K562 treated with DMSO at 1 percent for 24 hours (cell line): Measurements from ENCODE around the gene RIPPLY3. TPM values are rescaled to one million over a fixed set of nuclear protein-coding genes. Genes with fewer than 3 reads are reported as not detected.

Source experiments
- total RNA-seq: library from RNA; unstranded; fragments of 300-600 nt; gene quantifications from 2 replicates; pipeline ENCODE4 v1.2.3, GENCODE V29; 2022; ENCODE audit warnings: low read depth; ENCODE audit not compliant: insufficient read depth

RIPPLY3 gene, protein sequence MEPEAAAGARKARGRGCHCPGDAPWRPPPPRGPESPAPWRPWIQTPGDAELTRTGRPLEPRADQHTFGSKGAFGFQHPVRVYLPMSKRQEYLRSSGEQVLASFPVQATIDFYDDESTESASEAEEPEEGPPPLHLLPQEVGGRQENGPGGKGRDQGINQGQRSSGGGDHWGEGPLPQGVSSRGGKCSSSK
- total RNA-seq, result not detected in 2 replicates

DNA sequence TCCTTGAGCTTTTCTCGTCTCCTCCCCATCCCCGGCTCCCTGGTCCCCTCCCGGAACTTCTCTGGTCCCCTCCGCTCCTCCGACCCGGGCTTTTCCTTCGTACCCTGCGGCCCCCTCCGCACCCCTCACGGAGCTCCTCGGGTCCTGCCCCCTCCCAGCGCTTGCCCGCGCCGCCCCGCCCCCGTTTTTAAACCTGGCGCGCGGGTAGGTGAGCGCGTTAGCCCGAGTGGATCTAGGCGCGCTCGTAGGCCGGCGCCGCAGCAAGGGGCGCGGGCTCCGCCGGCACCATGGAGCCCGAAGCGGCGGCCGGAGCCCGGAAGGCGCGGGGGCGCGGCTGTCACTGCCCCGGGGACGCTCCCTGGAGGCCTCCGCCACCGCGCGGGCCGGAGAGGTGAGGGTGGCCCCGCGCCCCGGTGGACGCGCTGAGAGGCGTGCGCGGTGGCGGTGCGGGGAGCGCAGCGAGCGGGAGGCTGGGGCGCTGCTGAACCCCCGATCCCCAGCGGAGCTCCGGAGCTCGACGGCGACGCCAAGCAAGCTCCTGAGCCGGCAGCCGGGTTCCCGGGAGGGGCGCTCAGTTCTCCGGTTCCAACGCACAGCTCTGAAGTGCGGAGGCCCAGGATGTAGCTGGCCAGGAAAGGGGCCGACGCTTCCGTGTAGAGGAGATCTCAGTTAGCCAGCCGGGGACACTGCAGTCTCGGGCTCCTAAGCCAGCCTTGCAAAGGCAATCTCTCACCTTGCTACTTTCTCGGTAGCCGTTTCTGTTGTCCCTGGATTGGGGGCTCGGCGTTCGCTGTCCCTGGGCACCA lies at the start of gene RIPPLY3:
TSS of gene RIPPLY3 (plus strand) at position 217 of the 806 bp plus-strand sequence. CDS start at position 288, 71 bp downstream.

GRCh38 chr21:36966066-36966820 lies 40.3 kb upstream of the RIPPLY3 start, which contains the start of gene HLCS:
Gene HLCS (minus strand): TSS chr21:36966669. CDS start chr21:36966638, 31 bp downstream.

Other genes starting within 250 kb of the RIPPLY3 start
- 16.9 and 18.1 TPM in 2 replicates for gene HLCS, start 40.0 kb upstream of the RIPPLY3 start, total RNA-seq
- gene PIGP, start 66.4 kb downstream of the RIPPLY3 start, total RNA-seq, result 20.3 and 20.7 TPM in 2 replicates
- gene TTC3, start 66.6 kb downstream of the RIPPLY3 start, total RNA-seq, result 89.8 and 90.3 TPM in 2 replicates